Measurements from ENCODE around the gene STX2. TPM values are rescaled to one million over a fixed set of nuclear protein-coding genes. Genes with fewer than 3 reads are reported as not detected.

Gene STX2
- polyA plus RNA-seq, 1 donor from 2014 or later, result 67.0 TPM

DNA sequence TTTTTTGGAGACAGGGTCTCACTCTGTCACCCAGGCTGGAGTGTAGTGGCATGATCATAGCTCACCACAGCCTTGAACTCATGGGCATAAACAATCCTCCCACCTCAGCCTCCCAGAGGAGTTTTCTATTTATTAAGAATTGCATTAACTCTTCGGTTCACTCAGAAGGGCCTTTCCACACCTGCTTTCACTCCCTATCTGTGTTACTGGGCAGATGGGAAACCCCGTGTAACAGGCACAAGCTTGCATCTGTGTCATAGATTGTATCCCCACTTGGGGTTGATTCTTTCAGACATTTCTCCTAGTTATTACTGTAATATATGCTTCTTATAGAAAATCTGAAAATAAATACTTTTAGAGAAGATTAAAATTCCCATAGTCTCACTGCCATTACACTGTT lies 38.7 kb downstream of the STX2 start:
- Histone ChIP-seq H3K9me3 (ENCODE audit: low read length) (no peaks in the 10 kb centered on the region), H3K27ac (ENCODE audit: low read length) (no peak overlapping the region), H2AFZ (ENCODE audit: low read depth, low read length) (no peak overlapping the region), H3K4me3 (ENCODE audit: low read length) (no peak overlapping the region), H3K9ac (ENCODE audit: low read length) (no peak overlapping the region), H3K79me2 (replicated peaks; ENCODE audit: insufficient read depth, low read length) (no peaks in the 10 kb centered on the region), H3K9me2 (ENCODE audit: insufficient read depth, low read length) (no peaks in the 10 kb centered on the region), H3K27me3 (ENCODE audit: insufficient read depth, low read depth, low read length) (no peaks in the 10 kb centered on the region), H3F3A (ENCODE audit: insufficient read depth, low read length, poor library complexity, severe bottlenecking) (no peaks in the 10 kb centered on the region), H3K36me3 (ENCODE audit: insufficient read depth, low read length) (peaks cover 13% of the 10 kb centered on the region), H3K4me2 (ENCODE audit: low read length) (no peak overlapping the region), H4K20me1 (ENCODE audit: insufficient read depth) (no peaks in the 10 kb centered on the region)
- TF ChIP-seq, protein P1, sequence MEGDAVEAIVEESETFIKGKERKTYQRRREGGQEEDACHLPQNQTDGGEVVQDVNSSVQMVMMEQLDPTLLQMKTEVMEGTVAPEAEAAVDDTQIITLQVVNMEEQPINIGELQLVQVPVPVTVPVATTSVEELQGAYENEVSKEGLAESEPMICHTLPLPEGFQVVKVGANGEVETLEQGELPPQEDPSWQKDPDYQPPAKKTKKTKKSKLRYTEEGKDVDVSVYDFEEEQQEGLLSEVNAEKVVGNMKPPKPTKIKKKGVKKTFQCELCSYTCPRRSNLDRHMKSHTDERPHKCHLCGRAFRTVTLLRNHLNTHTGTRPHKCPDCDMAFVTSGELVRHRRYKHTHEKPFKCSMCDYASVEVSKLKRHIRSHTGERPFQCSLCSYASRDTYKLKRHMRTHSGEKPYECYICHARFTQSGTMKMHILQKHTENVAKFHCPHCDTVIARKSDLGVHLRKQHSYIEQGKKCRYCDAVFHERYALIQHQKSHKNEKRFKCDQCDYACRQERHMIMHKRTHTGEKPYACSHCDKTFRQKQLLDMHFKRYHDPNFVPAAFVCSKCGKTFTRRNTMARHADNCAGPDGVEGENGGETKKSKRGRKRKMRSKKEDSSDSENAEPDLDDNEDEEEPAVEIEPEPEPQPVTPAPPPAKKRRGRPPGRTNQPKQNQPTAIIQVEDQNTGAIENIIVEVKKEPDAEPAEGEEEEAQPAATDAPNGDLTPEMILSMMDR (IDR thresholded peaks at IDR 0.05; ENCODE audit: poor library complexity, severe bottlenecking), result no peak
- TF ChIP-seq TAF1 (IDR thresholded peaks at IDR 0.05; ENCODE audit: low read depth) (no peak), SMC3 (conservative IDR thresholded peaks at IDR 0.05; ENCODE audit: poor library complexity) (no peak), EZH2 (IDR thresholded peaks at IDR 0.05; ENCODE audit: borderline replicate concordance, insufficient read depth, low read length, poor library complexity, severe bottlenecking) (no peak), EP300 (conservative IDR thresholded peaks at IDR 0.05; ENCODE audit: poor library complexity, severe bottlenecking) (no peak), RAD21 (conservative IDR thresholded peaks at IDR 0.05) (no peak), REST (IDR thresholded peaks at IDR 0.05; ENCODE audit: borderline replicate concordance) (no peak), MXI1 (conservative IDR thresholded peaks at IDR 0.05; ENCODE audit: poor library complexity, severe bottlenecking) (no peak)

GRCh38 chr12:130799051-130799450 lies 40.0 kb downstream of the STX2 start:
- Histone ChIP-seq H4K20me1 (ENCODE audit: insufficient read depth) (no peaks in the 10 kb centered on the region), H3K9me2 (ENCODE audit: insufficient read depth, low read length) (no peaks in the 10 kb centered on the region), H2AFZ (ENCODE audit: low read depth, low read length) (no peak overlapping the region), H3K9me3 (ENCODE audit: low read length) (no peaks in the 10 kb centered on the region), H3K36me3 (ENCODE audit: insufficient read depth, low read length) (peaks cover 9% of the 10 kb centered on the region), H3F3A (ENCODE audit: insufficient read depth, low read length, poor library complexity, severe bottlenecking) (no peaks in the 10 kb centered on the region), H3K9ac (ENCODE audit: low read length) (no peak overlapping the region), H3K79me2 (replicated peaks; ENCODE audit: insufficient read depth, low read length) (no peaks in the 10 kb centered on the region), H3K27me3 (ENCODE audit: insufficient read depth, low read depth, low read length) (no peaks in the 10 kb centered on the region), H3K27ac (ENCODE audit: low read length) (no peak overlapping the region), H3K4me3 (ENCODE audit: low read length) (no peak overlapping the region), H3K4me2 (ENCODE audit: low read length) (no peak overlapping the region)
- TF ChIP-seq TAF1 (IDR thresholded peaks at IDR 0.05; ENCODE audit: low read depth) (no peak), RAD21 (conservative IDR thresholded peaks at IDR 0.05) (no peak), MXI1 (conservative IDR thresholded peaks at IDR 0.05; ENCODE audit: poor library complexity, severe bottlenecking) (no peak), REST (IDR thresholded peaks at IDR 0.05; ENCODE audit: borderline replicate concordance) (no peak), EP300 (conservative IDR thresholded peaks at IDR 0.05; ENCODE audit: poor library complexity, severe bottlenecking) (no peak), POLR2AphosphoS5 (IDR thresholded peaks at IDR 0.05) (no peak), EZH2 (IDR thresholded peaks at IDR 0.05; ENCODE audit: borderline replicate concordance, insufficient read depth, low read length, poor library complexity, severe bottlenecking) (no peak), SMC3 (conservative IDR thresholded peaks at IDR 0.05; ENCODE audit: poor library complexity) (no peak)
- TF ChIP-seq, protein P1 (IDR thresholded peaks at IDR 0.05; ENCODE audit: poor library complexity, severe bottlenecking), result no peak
